GM20000 (cell line): ENCODE measurements around the gene PPP1R2.
"Not testable (repeated sequence)": the region's sequence is repeated elsewhere in the genome, so short reads cannot be mapped to it uniquely, and the experiment has no call there.

Experiments
- DNase-seq: peaks from one replicate; pipeline ENCODE4 v3.0.0; 2012; ENCODE audit warnings: low spot score
- TF ChIP-seq, protein P1 (sequence below): IDR thresholded peaks from 2 replicates; pipeline ENCODE4 v1.5.1; 2012; ENCODE audit warnings: mild to moderate bottlenecking, control low read depth; ENCODE audit errors: extremely low read depth, missing control alignments

PPP1R2 gene

GRCh38 chr3:195524171-195524896 lies 18.8 kb downstream of the PPP1R2 start:
- DNase-seq: no peak
- TF ChIP-seq, protein P1, sequence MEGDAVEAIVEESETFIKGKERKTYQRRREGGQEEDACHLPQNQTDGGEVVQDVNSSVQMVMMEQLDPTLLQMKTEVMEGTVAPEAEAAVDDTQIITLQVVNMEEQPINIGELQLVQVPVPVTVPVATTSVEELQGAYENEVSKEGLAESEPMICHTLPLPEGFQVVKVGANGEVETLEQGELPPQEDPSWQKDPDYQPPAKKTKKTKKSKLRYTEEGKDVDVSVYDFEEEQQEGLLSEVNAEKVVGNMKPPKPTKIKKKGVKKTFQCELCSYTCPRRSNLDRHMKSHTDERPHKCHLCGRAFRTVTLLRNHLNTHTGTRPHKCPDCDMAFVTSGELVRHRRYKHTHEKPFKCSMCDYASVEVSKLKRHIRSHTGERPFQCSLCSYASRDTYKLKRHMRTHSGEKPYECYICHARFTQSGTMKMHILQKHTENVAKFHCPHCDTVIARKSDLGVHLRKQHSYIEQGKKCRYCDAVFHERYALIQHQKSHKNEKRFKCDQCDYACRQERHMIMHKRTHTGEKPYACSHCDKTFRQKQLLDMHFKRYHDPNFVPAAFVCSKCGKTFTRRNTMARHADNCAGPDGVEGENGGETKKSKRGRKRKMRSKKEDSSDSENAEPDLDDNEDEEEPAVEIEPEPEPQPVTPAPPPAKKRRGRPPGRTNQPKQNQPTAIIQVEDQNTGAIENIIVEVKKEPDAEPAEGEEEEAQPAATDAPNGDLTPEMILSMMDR: no peak

GRCh38 chr3:195522254-195523023 lies 20.7 kb downstream of the PPP1R2 start:
- TF ChIP-seq, protein P1: peak; percentile 23
- peak; percentile 50 for DNase-seq

GRCh38 chr3:195517030-195517429 lies 26.1 kb downstream of the PPP1R2 start:
- no peak for DNase-seq
- TF ChIP-seq, protein P1: no peak

DNA sequence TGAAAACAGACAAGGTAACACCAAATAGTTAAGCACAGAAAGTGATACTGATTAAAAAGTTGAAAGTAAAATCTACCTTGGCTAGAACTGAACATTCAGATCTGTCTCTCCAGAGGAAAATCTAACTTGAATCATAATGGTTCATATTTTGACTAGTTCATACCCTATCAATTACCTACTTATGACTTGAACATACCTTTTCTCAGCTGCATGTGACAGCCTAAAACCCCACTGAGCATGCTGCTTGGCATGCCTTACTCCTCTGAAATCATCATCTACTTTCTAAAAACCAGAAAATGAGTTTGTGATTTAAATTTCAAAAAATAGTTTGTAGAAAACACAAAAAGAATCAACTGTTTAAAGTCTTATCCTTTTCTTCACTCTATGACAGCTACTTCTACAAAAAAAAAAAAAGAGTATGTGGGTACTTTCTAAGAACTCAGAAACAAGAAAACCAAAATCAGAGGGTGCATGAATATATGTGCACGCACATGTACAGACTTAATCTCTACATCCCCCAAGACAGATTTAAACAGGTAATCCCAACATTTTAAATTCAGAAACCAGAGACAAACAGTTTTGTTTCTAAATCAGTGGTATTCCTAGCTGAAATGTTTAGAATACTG lies 28.4 kb downstream of the PPP1R2 start:
- not testable (repeated sequence) for DNase-seq

DNA sequence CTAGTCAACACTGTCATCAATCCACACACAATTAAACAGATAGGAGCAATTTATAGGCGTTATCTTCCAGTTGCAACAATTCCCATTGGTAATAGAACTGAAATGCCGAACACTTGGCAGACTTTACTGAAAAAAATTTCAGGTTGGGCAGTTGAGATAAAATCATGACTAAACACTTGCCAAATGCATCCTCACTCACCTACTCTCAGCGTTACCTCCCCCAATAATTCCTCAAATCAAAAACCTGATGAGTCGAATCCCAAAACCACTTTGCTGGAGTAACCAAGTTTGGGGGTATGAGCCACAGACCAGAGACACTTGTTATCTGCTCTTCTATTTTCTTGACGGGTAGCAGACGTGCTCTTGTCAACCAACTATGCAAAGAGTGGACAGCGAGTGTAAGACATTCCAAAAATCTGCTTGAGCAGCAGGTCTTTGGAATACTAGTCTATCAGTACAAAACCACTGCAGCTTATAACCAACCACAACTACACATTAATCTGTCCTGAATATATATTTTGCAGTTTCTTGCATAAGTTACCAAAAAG lies 30.3 kb downstream of the PPP1R2 start:
- DNase-seq: no peak

GRCh38 chr3:195511136-195511535 lies 32.0 kb downstream of the PPP1R2 start:
- TF ChIP-seq, protein P1: no peak
- no peak for DNase-seq

More for the DNA sequence above, 30.3 kb downstream of the PPP1R2 start:
- TF ChIP-seq, protein P1: no peak

GRCh38 chr3:195508185-195508584 lies 34.9 kb downstream of the PPP1R2 start:
- TF ChIP-seq, protein P1: no peak
- no peak for DNase-seq
